Testis (tissue), 2 donors: ENCODE results near the gene STYXL1.

Experiments used
- POLR2A ChIP-seq: fragments of 450-650 bp; IDR thresholded peaks from one replicate; pipeline ENCODE4 v1.6.1; 2017; ENCODE audit warnings: antibody characterized with exemption, mild to moderate bottlenecking, moderate library complexity
- TF ChIP-seq, protein P1 (sequence below), 3 experiments: fragments of 450-650 bp in 2 of 3; fragments of 200-600 bp in 1 of 3; sonication (generic) in 1 of 3; IDR thresholded peaks; one replicate each; pipeline ENCODE4 v1.5.1; 2016 to 2019; ENCODE audit warnings: antibody characterized with exemption in 3 of 3, mild to moderate bottlenecking in 2 of 3, moderate library complexity in 1 of 3

DNA sequence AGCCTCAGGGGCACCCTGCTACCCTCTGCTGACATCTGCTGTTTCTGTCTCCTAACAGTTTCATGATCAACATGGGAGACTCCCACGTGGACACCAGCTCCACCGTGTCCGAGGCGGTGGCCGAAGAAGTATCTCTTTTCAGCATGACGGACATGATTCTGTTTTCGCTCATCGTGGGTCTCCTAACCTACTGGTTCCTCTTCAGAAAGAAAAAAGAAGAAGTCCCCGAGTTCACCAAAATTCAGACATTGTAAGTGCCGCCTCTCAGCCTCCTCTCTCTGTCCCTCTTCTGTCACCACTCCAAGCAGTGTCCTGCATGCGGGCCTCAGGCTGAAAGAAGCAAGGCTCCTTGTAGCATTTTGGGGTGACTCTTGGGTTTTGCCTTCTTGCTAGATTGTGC lies 93.9 kb downstream of the STYXL1 start:
- TF ChIP-seq, protein P1, sequence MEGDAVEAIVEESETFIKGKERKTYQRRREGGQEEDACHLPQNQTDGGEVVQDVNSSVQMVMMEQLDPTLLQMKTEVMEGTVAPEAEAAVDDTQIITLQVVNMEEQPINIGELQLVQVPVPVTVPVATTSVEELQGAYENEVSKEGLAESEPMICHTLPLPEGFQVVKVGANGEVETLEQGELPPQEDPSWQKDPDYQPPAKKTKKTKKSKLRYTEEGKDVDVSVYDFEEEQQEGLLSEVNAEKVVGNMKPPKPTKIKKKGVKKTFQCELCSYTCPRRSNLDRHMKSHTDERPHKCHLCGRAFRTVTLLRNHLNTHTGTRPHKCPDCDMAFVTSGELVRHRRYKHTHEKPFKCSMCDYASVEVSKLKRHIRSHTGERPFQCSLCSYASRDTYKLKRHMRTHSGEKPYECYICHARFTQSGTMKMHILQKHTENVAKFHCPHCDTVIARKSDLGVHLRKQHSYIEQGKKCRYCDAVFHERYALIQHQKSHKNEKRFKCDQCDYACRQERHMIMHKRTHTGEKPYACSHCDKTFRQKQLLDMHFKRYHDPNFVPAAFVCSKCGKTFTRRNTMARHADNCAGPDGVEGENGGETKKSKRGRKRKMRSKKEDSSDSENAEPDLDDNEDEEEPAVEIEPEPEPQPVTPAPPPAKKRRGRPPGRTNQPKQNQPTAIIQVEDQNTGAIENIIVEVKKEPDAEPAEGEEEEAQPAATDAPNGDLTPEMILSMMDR (IDR thresholded peaks at IDR 0.05), result no peak
- no peak for TF ChIP-seq POLR2A
